NB4 (cell line): ENCODE measurements around the gene CBFA2T2.
"Not testable (repeated sequence)": the region's sequence is repeated elsewhere in the genome, so short reads cannot be mapped to it uniquely, and the experiment has no call there.

Source experiments
- DNase-seq: peaks from one replicate; pipeline ENCODE4 v3.0.0; 2010; ENCODE audit warnings: low read depth
- H3K4me3 ChIP-seq: one replicate; pipeline ENCODE4 v1.5.1; 2011; ENCODE audit warnings: mild to moderate bottlenecking, low read depth, low read length, moderate library complexity
- CTCF ChIP-seq: IDR thresholded peaks from one replicate; pipeline ENCODE4 v1.5.1; 2012; ENCODE audit warnings: low read depth, low read length
- MYC ChIP-seq: IDR thresholded peaks from 2 replicates; pipeline ENCODE4 v1.6.1; 2011; ENCODE audit warnings: low read depth, low read length
- POLR2A ChIP-seq: IDR thresholded peaks from 2 replicates; pipeline ENCODE4 v1.6.1; 2011; ENCODE audit warnings: mild to moderate bottlenecking; ENCODE audit not compliant: insufficient read length; ENCODE audit errors: extremely low read depth
- TF ChIP-seq, protein P1 (sequence below): IDR thresholded peaks from 2 replicates; pipeline ENCODE4 v1.6.1; 2011; ENCODE audit warnings: low read depth, low read length

CBFA2T2 gene

DNA sequence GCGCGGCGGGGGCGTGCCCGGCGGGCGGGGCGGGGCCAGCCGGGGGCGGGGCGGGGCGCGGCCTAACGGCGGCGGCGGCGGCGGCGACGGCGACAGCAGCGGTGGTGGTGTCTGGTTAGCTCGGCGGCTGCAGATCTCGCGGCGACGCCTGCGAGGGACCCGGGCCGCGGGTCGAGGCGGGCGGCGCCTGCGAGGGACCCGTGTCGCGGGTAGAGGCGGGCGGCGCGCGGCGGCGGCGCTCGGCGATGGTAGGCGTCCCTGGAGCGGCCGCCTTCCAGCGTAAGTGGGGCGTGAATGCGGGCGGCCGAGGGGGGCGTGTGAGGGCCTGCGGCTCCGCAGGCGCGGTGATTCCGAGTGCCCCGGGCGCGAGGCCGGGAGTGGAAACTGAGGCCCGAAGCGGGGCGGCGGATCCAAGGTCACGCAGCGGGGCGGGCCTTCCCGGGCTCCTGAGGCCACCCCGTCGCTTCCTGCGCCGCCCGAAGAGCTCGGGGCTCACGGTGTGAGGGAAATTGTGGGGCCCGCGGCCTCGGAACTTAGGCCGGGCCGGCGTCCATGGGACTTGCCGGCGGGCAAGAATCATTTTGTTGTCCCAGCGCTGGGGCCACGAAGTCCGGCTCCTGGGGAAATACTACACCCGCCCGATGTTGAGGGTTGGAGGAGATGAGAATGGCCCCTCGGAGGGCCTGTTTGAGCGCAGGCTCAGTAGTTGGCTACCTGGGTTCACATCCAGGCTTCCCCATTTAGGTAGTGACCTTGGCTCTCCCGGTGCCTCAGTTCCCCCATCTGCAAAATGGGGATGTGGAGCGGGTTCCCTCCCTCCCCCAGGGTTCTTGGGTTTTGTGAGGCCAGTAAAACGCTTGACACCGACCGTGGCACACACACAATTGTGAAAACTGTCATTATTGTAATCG lies at the start of gene CBFA2T2:
Gene CBFA2T2 (plus strand): TSS at position 74 of the 911 bp plus-strand sequence. CDS start 172 bp downstream, at position 246.
- peak within 1 kb of the TSS; percentile 86 for H3K4me3 ChIP-seq
- DNase-seq, result no peak

GRCh38 chr20:33440562-33440961 lies 49.3 kb upstream of the CBFA2T2 start:
- H3K4me3 ChIP-seq, DNase-seq: not testable (repeated sequence)

More for the DNA sequence above, at the start of gene CBFA2T2:
- TF ChIP-seq CTCF (no peak), MYC (peak; percentile 17; the same call in 1 of the 2 replicates), POLR2A (peak; percentile 9)
- TF ChIP-seq, protein P1, sequence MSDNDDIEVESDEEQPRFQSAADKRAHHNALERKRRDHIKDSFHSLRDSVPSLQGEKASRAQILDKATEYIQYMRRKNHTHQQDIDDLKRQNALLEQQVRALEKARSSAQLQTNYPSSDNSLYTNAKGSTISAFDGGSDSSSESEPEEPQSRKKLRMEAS, result no peak

DNA sequence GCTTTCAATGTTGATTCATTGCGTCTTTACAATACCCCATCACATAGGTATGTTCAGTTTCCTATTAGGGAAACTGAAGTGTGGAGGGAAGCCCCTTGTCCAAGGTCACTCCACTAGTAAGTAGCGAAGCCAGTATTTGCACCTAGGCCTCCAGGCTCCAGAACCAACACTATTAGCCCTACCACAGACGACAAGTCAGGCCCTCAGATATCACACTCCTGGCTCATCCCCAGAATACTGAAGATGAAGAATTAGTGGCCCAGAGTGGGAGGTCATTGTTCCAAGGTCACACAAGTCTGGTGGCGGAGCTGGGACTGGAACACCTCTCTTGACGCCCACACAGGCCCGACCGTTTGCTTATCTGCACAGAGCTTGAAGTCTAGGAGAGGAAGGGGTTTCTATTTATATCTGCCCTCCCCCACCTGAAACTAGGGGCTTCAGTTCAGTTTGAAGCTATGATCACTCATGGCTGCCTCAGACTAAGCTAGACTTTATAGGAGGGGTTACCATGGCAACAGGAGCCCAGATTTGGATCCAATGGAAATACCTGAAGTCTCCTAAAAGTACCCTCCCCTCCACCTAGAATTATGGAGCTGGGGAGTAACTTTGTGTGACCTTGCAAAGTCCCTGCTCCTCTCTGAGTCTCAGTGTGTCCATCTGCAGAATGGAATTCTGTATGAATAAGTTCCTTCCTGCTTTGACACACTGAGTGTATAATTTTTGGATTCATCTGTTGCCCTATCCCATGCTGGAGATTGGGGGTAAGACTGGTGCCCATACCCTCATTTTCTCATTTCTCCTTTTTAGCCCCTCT lies 48.5 kb upstream of the CBFA2T2 start:
- TF ChIP-seq CTCF, result no peak
- TF ChIP-seq, protein P1, result no peak
- TF ChIP-seq MYC, result no peak
- no peak for TF ChIP-seq POLR2A
- no peak for DNase-seq
- no peak overlapping the region for H3K4me3 ChIP-seq

- no peak overlapping the region for H3K4me3 ChIP-seq
- DNase-seq, result peak; percentile 32
- no peak for TF ChIP-seq CTCF
- TF ChIP-seq, protein P1, result no peak
- no peak for TF ChIP-seq POLR2A
- no peak for TF ChIP-seq MYC
Observed at GRCh38 chr20:33442136-33443005, 47.5 kb upstream of the CBFA2T2 start.

GRCh38 chr20:33443006-33443511 lies 46.8 kb upstream of the CBFA2T2 start:
- no peak overlapping the region for H3K4me3 ChIP-seq
- no peak for DNase-seq
- TF ChIP-seq MYC, result no peak
- TF ChIP-seq POLR2A, result no peak
- no peak for TF ChIP-seq CTCF
- TF ChIP-seq, protein P1, result no peak
